ENCODE data around the gene SNCAIP. TPM values are rescaled to one million over a fixed set of nuclear protein-coding genes. Genes with fewer than 3 reads are reported as not detected.

Gene SNCAIP
- 2.3 TPM for total RNA-seq

DNA sequence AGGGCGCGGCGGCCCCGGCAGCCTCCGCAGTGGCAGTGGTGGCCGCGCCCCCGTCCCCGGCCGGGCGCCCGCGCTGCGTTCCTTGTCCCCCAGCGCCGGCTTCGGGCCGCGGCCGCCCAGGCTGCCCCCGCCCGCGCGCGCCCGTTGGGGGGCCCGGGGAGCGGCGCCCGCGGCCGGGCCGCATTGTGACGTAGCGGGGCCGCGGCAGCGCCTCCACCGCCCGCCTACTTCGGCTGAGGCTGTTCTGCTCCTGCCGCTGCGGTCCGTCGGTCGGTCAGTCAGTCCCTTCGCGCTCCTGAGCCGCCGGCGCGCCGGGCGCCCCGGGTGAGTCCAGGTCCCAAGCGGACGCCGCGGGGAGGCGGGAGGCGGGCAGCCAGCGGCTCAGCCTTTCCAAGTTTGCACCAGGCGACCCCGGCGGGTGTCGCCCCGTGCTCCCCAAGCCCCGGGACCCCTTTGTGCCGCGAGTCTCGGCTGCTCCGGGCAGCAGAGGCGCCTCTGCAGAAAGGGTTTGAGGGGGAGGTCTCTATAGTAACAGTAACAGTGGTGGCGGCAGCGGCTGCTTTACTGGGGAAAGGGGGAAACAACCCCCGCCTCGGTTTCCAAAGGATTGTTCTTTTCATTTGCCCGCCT, at the start of gene SNCAIP:
TSS of gene SNCAIP (plus strand) at position 277 of the 630 bp plus-strand sequence. CDS start 78,898 bp downstream, outside the sequence.
- peak; percentile 60 for ATAC-seq

DNA sequence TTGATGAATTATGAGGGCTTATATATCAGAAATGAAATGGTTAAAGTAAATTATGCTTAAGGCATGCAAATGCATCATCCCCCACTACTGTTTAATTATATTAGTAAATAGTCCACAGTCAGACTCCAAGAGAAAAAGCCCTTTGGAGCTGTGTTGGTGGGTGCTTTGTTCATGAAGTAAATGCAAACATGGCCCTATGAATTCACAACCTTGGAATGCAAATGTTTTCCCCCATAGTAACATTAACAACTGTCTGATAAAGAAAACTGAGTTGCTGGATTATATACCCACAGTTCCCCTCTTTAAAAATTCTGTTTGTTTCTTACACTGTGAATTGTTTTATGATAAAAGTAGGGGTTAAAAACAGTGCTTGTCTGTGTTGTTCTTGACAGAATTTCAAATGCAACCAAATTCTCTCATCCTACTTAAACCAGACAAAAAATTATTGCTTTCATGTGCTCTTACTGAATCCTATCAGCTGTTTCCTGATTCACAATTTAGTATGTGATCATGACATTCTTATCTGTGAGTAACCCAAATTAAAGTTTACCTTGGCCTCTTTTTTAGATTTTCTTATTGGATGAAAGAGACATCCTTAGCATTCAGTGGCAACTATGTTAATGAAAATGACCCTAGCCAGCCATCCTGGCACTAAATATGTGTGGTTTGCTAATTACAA, 48.5 kb upstream of the SNCAIP start:
- no peak for ATAC-seq

DNA sequence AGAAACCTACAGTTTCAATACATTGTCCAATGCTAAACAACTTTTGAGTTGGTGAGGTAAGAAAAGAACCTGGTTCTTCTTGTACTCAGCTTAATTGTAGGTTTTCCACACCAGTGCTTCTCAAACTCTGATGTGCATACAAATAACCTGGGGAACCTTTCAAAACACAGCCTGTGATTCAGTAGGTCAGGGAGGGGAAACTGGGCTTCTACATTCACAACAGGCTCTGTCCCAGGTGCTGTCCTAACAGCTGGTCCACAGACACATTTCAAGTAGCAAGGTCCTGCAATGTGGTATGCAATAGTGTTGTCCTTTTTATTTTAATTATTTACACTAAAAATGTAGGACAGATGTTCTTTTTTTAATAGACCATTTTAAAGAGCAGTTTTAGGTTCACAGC, 47.4 kb upstream of the SNCAIP start:
- ATAC-seq = no peak

DNA sequence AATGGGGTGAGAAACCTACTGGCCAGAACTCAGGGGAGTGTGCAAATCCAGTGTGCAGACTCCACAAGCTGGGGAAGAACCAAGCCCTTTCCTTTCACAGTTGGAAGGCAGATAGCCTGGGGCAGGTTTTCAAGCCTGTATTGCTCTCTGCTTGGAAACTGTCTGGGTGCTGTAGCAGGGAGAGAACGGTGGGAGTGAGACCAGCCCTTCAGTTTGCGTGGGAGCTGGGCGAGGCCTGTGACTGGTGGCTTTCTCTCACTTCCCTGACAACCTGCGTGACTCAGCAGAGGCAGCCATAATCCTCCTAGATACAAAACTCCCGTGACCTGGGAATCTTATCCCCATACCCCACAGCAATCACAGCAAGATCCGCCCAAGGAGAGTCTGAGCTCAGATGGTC, 44.9 kb upstream of the SNCAIP start:
- ATAC-seq = no peak

DNA sequence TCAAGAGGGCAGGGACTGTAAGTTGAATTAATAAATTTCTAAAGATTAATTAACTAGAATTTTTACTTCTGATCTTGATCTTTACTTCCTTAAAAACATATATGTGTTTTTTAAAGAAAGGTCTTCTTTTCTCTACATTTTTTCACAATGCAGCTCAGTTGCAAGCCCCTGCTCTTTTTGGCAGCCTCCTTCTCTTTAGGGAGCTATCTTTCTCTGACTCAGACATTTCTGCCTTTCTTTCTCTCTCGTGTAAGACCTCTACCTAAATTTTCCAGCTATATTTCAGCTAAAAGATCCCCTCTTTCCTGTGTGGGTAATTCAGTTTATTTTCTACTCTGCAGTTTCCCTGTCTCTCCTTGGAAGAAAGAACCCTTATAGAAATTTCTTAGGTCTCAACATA, 38.3 kb upstream of the SNCAIP start:
- ATAC-seq = no peak

DNA sequence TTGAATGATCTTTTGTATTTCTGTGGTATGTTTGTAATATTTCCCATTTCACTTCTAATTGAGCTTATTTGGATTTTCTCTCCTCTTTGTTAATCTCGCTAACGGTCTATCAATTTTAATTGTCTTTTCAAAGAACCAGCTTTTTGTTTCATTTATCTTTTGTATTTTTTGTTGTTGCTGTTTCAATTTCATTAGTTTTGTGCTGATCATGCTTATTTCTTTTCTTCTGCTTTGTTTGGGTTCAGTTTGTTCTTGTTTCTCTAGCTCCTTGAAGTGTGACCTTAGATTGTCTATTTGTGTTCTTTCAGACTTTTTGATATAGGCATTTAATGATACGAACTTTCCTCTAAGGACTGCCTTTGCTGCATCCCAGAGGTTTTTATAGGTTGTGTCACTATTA, 28.4 kb upstream of the SNCAIP start:
- no peak for ATAC-seq

DNA sequence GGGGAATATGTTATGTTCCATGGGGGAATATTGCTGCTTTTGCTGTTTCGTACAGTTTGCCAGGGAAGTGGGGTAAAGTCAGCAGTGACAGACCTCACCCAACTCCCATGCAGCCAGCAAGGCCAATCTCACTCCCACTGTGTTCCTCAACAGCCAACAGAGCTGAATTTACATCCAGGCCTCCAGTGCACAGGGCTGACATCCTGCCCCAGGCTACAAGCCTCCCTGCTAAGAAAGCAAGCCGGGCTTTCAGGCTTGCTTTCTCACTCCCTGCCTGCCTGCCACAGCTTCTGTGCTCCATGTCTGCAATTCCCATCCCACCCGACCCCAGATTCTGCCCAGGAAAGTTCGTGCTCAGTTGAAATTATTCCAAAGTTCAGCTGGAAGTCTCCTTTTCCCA, 25.5 kb upstream of the SNCAIP start:
- ATAC-seq = no peak

DNA sequence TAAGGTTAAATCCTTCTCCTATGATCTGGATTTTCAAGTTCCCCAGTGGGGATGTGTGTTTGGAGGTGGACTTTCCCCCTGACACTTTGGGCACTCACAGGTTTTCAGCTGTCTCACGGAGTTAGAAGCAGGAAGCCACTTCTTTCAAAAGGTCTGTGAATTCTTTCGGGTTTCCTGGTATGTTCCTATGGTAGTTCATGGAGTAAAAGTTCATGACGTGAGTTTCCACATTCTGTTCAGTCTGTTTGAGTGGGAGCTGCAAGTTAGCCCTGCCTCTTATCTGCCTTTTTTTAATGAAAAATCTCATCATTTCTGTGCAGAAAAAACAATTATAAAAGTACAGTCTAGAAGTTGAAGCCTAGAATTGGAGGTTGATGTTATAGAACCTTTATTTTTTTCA, 24.9 kb upstream of the SNCAIP start:
- ATAC-seq = no peak

DNA sequence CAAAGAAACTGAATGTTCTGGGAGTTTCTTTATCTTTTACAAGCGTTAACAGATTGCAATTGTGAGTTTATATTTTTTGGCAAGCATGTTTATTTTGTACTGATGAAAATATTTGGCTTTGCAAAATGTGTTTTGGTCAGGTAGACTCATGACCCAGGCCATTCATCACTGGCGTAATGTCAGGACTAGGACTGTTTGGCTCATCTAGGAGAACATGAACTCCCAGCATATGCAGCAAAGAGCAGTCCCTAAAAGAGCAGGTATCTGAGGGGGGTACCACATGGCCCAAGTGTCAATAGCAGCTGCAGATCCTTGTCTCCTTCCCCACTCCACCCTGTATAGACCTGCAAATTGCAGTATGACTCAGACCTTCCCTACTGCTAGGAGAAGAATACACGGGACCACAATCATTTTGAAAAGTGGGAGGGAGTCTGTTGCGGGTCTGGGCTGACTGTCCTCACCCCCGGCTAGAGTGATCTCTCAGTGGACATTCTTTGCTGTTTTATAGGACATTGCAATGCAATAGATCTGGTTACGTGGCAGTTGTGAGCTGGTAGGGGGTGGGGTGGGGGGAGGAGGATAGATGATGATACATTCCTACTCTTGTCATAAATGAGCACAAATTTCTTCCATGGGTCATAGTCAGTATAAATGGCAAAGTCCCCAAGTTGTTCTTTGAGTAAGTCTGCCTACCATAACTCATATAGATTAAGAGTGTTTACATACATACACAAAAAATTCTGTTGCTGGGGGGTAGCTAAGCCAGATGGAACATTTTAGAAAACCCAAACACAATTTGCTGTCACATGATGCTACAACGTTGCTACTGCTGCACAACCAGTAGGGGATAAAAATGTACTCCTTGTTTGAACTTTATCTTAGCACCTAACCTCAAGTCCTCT, 20.8 kb upstream of the SNCAIP start:
- ATAC-seq = no peak

DNA sequence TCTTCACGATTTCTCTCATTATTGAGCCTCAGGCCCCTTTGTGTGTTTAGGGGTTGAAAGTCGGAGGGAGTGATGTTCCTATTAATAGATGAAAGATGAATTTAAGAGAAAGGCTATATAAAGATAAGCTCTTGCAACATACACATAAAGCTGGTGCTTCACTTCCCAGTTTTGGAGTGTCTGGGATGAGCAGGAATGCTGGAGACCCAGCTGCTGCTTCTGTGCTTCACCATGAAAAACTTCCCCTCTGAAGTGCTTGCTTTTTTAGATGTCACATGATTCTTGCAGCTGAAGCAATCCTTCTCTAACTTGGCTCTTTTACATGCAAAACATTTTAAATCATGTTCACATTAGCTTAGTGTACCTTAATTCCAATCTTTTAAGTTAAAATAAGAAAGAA, 19.7 kb upstream of the SNCAIP start:
- no peak for ATAC-seq

DNA sequence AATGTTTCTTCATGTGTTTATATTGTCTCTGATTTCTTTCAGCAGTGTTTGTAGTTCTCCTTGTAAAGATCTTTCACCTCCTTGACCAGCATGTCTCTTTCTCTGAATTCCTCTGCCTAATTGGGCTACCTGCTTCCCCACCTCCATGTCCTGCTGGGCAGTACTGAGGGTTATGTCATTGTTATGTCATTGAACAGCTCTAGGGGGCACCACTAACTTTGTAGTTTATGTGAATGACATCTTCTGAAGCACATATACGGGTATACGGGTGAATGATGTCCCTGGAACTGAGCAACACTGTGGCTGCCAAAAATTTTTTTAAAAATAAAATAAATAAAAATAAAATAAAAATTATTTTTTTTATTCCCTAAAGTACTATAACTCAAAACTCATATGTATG, 16.9 kb upstream of the SNCAIP start:
- ATAC-seq = no peak

DNA sequence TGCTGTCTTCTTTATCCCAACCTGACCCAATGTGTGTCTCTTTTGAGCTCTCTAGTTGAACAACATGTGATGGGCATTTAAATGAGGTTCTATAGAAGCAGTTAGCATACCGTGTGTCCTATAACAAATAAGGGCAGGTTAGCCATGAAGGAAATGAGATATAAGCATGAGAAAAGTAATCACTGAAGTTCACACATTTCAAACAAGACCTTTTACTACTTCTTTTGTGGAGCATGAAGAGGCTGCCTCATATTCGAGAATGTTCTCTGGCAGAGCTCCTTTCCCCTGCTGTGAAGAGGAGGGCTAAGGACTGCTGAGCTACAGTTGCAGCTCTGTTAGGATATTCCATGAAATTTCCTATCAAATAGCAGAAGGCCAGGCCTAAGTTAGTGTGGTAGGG, 15.2 kb upstream of the SNCAIP start:
- no peak for ATAC-seq

DNA sequence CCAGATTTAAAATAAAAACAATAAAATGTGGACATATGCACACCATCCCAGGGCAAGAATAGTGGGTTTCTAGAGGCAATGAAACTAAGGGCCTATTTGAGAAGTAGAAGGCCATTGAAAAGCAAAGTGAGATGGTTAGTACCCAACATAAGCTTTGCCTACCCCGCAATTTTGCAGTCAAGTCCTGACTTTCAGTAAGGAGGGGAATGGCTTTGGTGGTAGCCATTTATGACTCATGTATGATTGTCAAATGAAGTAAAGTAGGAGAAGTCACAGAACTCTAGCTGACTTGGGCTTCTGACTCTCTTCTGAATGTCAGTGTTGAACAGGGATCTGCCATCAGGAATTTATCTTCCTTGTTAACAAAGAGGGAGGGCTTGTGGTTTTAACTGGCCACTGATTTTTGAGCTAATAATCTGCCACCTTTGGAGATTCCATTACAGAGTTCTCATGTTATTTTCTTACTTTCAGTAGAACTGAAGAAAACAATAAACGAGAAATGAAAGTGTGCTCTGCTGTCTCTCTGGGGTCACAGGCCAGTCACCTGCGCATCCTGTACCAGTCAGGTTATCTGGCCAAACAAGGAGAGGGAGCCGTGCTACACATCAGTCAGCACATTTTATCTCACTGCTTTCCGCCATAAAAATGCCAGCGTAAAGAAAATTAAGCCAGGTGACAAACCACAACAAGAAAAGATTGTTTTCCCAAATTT, 14.3 kb upstream of the SNCAIP start:
- no peak for ATAC-seq

DNA sequence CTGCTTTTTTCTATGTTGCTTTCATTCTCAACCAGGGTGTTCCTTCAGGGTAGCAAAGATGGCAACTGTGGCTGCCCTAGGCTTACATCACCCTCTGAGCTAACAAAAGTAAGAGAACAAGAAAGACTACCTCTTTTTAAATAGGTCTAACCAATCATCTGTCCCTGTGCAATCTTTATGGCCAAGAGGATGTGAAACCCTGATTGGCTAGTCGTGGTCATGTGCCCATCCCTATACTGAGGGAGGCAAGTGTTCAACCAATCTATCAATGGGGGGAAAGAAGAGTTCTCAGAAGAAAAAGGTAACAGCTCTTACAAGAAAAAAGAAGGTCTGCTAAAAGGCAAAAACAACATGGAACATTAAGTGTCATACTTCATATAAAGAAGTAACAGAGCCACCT, 11.7 kb upstream of the SNCAIP start:
- ATAC-seq = no peak

DNA sequence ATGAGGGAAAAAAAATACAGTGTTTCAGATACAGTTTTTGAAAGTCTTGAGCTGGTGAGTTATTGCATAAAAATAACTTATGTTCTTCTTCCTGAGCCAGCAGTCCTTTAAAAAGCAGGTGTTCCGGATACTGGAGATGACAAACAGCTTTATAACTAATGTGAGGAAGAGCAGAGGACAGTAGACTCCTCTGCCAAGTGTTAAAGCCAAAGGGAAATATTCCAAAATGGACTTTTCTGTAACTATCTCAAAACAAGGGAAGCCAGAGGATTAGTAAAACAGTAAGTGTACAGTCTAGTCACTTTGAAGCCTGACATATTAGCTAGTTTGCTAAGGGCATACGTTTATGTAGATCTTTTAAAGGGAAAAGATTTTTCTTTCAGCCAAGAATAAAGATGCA, 11.0 kb upstream of the SNCAIP start:
- ATAC-seq = no peak

DNA sequence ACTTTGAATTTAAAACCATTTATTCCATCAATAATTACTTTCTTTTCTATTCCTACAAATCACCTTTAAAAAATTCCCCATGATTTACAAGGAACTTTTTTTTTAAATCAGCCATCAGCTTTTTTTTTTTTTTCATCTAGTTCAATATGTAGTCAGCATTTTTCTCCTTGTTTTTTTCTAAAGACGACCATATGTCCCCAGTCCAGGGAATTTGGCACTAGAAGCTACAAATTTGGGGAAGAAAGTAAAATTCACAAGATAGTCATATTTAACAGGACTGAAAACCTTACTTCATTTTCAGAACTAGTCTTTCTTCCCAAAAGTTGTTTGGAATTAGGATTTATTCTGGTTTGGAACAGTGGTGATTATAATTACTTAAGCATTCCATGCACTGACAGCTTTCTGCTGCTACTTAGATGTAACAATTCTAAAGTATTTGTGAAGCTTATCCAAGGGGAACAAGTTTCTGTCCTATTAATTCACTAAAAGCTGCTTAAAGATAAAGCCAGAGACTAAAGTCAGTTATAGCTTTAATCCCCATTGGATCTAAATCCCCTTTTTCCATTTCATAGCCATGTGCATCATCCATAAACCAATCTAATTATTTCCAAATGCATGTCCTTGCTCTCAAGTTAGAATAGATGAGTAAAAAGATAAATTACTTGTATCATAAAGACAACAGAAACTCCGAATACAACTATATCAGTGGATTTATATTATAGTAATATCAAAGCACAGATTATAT, 7.4 kb upstream of the SNCAIP start:
- no peak for ATAC-seq

DNA sequence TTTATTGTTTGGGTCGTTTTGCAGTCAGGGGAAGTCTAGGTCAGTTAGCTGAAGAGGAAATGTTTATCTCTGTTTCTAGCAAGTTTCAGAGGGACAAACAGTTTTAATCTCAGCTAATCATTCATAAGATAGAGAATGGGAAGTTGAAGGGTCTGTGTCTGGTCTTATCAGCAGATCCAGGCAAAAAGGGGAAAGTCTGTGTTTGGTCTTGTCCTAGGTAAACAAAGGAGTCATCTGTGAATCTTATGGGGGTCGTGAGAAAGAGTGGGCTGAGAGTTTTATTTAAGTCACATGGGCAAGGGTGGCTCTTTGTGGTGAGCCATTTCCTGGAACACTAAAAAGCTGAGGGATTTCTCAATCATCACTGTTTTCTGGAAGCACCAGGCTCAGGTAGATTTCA, 5.6 kb upstream of the SNCAIP start:
- ATAC-seq = no peak

DNA sequence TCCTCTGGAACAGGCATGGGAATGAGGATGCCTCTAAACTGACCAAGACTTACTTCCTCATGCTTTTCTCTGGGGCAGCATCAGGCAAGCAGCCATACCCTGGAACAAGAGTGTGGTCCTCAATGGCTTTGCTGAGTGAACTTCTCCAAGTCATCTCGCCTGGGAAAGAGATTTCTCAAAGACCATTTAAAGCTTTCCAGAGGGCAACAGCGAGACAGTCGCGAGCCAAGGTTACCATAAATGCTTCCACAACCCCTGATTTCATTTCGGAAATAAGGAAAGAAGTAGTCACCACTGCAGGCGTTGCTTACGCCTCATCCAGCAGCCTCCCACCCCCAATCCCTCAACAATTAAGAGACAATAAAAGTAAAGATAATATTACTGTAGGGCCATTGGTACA, 1.1 kb upstream of the SNCAIP start:
- no peak for ATAC-seq

DNA sequence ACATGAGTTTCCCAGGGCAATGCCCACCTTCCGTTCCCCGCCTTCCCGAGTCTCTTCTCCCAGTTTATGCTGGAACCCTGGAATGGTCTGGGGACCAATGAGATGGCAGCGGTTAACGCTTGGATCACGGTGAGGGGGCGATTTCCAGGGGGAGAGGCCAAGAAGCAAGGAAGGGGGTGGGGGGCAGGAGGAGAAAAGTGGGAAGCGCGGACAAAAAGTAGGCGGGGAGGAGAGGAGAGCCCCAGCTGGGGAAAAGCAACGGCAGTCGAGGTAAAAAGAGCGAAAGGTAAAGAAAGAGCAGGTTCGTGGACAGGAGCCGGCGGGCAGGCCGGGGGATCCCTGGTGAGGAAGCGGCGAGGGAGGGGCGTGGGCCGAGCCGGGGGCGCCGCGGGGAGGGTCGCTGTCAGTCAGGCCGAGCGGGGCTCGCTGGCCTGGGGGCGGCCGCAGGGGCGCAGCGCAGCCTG, 508 bp upstream of the SNCAIP start:
- peak; percentile 19 for ATAC-seq

DNA sequence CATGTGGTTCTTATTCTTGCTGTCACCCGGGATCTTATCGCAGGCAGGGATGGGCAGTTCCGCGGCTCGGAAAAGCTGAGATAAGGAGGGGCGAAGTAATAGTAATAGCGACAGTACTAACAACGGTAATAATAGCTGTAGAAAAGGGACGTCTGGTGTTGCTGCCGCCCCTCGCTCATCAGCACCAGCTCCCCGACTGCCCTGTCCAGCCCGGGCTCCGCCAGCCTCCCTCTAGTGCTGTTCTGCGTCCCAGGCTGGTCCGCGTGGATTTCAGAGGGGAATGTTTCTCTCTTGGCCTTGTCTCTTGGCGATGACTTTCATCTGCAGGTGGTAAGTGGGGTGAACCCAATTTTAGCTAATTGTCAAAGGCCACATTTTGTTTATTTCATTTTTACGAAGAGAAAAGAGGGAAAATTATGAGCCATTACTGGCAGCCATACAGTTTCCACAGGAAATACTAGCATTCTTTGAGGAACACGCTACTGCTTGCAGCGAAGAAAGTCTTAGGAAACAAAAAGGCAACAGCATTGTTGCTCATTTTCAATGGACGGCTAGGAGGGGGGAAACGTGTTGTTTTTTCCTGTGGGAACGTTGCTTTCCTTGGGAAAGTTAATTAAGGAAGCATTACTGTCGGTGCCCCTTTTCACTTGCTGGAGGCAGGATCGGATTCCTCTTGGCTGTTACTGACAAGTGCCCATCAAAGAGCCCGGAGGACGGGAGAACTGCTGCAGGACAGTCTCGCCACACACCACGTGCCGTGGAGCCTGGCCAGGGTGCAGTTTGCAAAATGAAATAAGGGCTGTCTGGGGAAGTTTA, 762 bp downstream of the SNCAIP start:
- peak; percentile 32 for ATAC-seq

DNA sequence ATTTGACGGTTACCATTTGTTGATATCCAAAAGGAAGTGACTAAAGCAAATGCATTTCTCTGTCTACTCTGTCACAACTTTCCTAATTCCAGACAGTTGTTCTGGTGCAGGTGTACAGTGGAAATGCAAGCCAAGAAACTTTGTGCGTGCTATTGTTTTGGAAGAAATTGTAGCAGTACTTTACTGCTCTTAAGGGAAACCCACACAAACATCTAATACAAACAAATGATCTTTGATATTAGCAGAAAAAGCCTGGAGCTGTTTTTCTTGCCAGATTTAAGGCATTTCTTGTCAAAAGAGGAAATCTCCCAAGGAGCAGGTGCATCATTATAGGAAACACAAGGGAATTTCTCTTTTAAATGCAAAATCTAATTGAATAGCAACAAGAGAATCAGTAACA, 2.0 kb downstream of the SNCAIP start:
- ATAC-seq = no peak
